Calu3 (cell line): ENCODE measurements around the gene KCNH5. TPM values are rescaled to one million over a fixed set of nuclear protein-coding genes. Genes with fewer than 3 reads are reported as not detected.

Experiments
- BruUV-seq: library from RNA; stranded (reverse); fragments of 400-500 nt; replicated peaks from 2 replicates; lab custom pipeline; 2021; lab: Mats Ljungman, UMichigan
- CTCF ChIA-PET: fragments of 300-600 bp; sonication (Branson Sonifier 250); formaldehyde crosslinking; loops from one replicate; lab custom pipeline; 2022; ENCODE audit warnings: antibody characterized with exemption; lab: Charles Lee
- DNase-seq: peaks from one replicate; pipeline ENCODE4 v3.0.0; 2022
- H3K27ac Mint-ChIP-seq: one replicate; pipeline ENCODE4 v1.8.0; 2022; ENCODE audit warnings: mixed read lengths; ENCODE audit not compliant: unreplicated experiment
- H3K27me3 Mint-ChIP-seq: one replicate; pipeline ENCODE4 v1.8.0; 2022; ENCODE audit warnings: mixed read lengths; ENCODE audit not compliant: unreplicated experiment
- H3K36me3 Mint-ChIP-seq: one replicate; pipeline ENCODE4 v1.8.0; 2022; ENCODE audit warnings: mild to moderate bottlenecking, moderate library complexity, mixed read lengths; ENCODE audit not compliant: insufficient read depth, unreplicated experiment
- H3K4me1 Mint-ChIP-seq: one replicate; pipeline ENCODE4 v1.8.0; 2022; ENCODE audit warnings: mild to moderate bottlenecking, low read depth, mixed read lengths; ENCODE audit not compliant: unreplicated experiment
- H3K4me3 Mint-ChIP-seq: one replicate; pipeline ENCODE4 v1.8.0; 2022; ENCODE audit warnings: mild to moderate bottlenecking, low read depth, moderate library complexity, mixed read lengths; ENCODE audit not compliant: unreplicated experiment
- H3K9me3 Mint-ChIP-seq: one replicate; pipeline ENCODE4 v1.8.0; 2022; ENCODE audit warnings: low read depth, mixed read lengths; ENCODE audit not compliant: unreplicated experiment
- intact Hi-C: fragments of 100-400 bp; cut with micrococcal nuclease; formaldehyde crosslinking; loops from one replicate; pipeline ENCODE4 v1.10.0; 2022; ENCODE audit not compliant: unreplicated experiment
- total RNA-seq: library from RNA; stranded (reverse); gene quantifications from 2 replicates; pipeline ENCODE4 v1.2.3, GENCODE V29; 2022
- TF ChIP-seq, protein P1 (sequence below): fragments of 200-600 bp; IDR thresholded peaks from one replicate; pipeline ENCODE4 v1.8.0; 2022; ENCODE audit warnings: antibody characterized with exemption; ENCODE audit not compliant: unreplicated experiment

Gene KCNH5
- total RNA-seq, 1 experiment from 2014 or later, result not detected

GRCh38 chr14:62734831-62735230, 310.4 kb downstream of the KCNH5 start:
- CTCF ChIA-PET, result no interaction called here
- intact Hi-C loops, result no loop called here
- H3K9me3 Mint-ChIP-seq, result peaks cover 6% of the 10 kb centered on the region
- no peak overlapping the region for H3K4me3 Mint-ChIP-seq
- H3K27ac Mint-ChIP-seq, result no peak overlapping the region
- H3K4me1 Mint-ChIP-seq, result no peaks in the 10 kb centered on the region
- H3K36me3 Mint-ChIP-seq, result no peaks in the 10 kb centered on the region
- no peak for DNase-seq
- no TSS peak for BruUV-seq
- no peaks in the 10 kb centered on the region for H3K27me3 Mint-ChIP-seq
- TF ChIP-seq, protein P1, sequence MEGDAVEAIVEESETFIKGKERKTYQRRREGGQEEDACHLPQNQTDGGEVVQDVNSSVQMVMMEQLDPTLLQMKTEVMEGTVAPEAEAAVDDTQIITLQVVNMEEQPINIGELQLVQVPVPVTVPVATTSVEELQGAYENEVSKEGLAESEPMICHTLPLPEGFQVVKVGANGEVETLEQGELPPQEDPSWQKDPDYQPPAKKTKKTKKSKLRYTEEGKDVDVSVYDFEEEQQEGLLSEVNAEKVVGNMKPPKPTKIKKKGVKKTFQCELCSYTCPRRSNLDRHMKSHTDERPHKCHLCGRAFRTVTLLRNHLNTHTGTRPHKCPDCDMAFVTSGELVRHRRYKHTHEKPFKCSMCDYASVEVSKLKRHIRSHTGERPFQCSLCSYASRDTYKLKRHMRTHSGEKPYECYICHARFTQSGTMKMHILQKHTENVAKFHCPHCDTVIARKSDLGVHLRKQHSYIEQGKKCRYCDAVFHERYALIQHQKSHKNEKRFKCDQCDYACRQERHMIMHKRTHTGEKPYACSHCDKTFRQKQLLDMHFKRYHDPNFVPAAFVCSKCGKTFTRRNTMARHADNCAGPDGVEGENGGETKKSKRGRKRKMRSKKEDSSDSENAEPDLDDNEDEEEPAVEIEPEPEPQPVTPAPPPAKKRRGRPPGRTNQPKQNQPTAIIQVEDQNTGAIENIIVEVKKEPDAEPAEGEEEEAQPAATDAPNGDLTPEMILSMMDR, result no peak

- BruUV-seq, result no TSS peak
- TF ChIP-seq, protein P1, result no peak
- H3K27me3 Mint-ChIP-seq, result no peaks in the 10 kb centered on the region
- no peak overlapping the region for H3K27ac Mint-ChIP-seq
- peaks cover 2% of the 10 kb centered on the region for H3K9me3 Mint-ChIP-seq
- intact Hi-C loops, result no loop called here
- H3K4me1 Mint-ChIP-seq, result no peaks in the 10 kb centered on the region
- DNase-seq, result no peak
- CTCF ChIA-PET, result no interaction called here
- H3K4me3 Mint-ChIP-seq, result no peak overlapping the region
- H3K36me3 Mint-ChIP-seq, result no peaks in the 10 kb centered on the region
Observed at GRCh38 chr14:62722406-62722805, 322.9 kb downstream of the KCNH5 start.

DNA sequence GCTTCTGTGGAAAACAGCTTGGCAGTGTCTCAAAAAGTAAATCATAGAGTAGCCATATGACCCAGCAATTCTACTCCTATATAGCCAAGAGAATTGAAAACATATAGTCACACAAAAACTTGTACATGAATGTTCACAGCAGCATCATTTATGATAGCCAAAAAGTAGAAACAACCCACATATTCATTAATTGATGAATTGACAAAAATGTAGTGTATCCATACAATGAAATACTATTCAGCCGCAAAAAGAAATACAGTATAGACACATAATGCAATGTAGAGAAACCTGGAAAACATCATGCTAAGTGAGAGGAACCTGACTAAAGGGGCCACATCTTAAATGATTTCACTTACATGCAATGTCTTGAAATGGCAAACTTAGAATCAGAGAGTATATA, 326.6 kb downstream of the KCNH5 start:
- CTCF ChIA-PET, result no interaction called here
- Mint-ChIP-seq H3K27me3 (no peaks in the 10 kb centered on the region), H3K27ac (no peak overlapping the region), H3K4me1 (no peaks in the 10 kb centered on the region), H3K9me3 (peaks cover 2% of the 10 kb centered on the region), H3K4me3 (no peak overlapping the region), H3K36me3 (no peaks in the 10 kb centered on the region)
- no peak for DNase-seq
- intact Hi-C loops, result no loop called here
- TF ChIP-seq, protein P1, result no peak
- no TSS peak for BruUV-seq

GRCh38 chr14:62711351-62712023, 333.8 kb downstream of the KCNH5 start:
- CTCF ChIA-PET, result interaction anchor here (1.0 kb wide), 1 partner anchor 10 kb away, joined by 3 read pairs; no protein-coding TSS in a partner anchor
- Mint-ChIP-seq H3K4me3 (no peak overlapping the region), H3K36me3 (no peaks in the 10 kb centered on the region), H3K4me1 (no peaks in the 10 kb centered on the region), H3K27ac (no peak overlapping the region), H3K9me3 (no peaks in the 10 kb centered on the region), H3K27me3 (no peaks in the 10 kb centered on the region)
- BruUV-seq, result no TSS peak
- TF ChIP-seq, protein P1, result no peak
- DNase-seq, result no peak
- intact Hi-C loops, result no loop called here
